Omental fat pad (tissue), 4 donors: ENCODE results near the gene NELL1. TPM values are rescaled to one million over a fixed set of nuclear protein-coding genes. Genes with fewer than 3 reads are reported as not detected.
A peak's percentile ranks its signal among the peaks of the same experiment; 100 is the strongest.

Source experiments
- ATAC-seq: fragments of 150-250 bp; one replicate; pipeline ENCODE4 v1.9.1; 2016; ENCODE audit warnings: mild to moderate bottlenecking, moderate library complexity; ENCODE audit not compliant: low FRiP score
- DNase-seq: peaks from one replicate; pipeline ENCODE4 v3.0.0-alpha.2; 2019; ENCODE audit warnings: low spot score
- CTCF ChIP-seq, 3 donors: fragments of 450-650 bp; IDR thresholded peaks; one replicate each; pipeline ENCODE4 v1.5.1; 2016 to 2017; ENCODE audit warnings: antibody characterized with exemption in 3 of 3, mild to moderate bottlenecking in 3 of 3, moderate library complexity in 2 of 3
- total RNA-seq, 4 donors: library from RNA; depleted of rRNA; stranded (reverse); fragments of >200 nt; gene quantifications; one replicate each; pipeline ENCODE4 v1.1.0, GENCODE V29; 2016

NELL1 gene
- total RNA-seq, 4 donors from 2014 or later, result 0.48 to 1.3 TPM; not detected in 2

- ATAC-seq (no peak), DNase-seq (no peak)
- no peak for TF ChIP-seq CTCF (IDR thresholded peaks at IDR 0.05)
Measured at GRCh38 chr11:20933086-20933485, 263.7 kb downstream of the NELL1 start.

GRCh38 chr11:20933958-20934357 is 264.6 kb downstream of the NELL1 start:
- peak; percentile 85 for ATAC-seq
- no peak for DNase-seq
- no peak for TF ChIP-seq CTCF (IDR thresholded peaks at IDR 0.05)

GRCh38 chr11:20934516-20934915 is 265.1 kb downstream of the NELL1 start:
- no peak for ATAC-seq
- DNase-seq, result no peak
- no peak for TF ChIP-seq CTCF (IDR thresholded peaks at IDR 0.05)

GRCh38 chr11:20937826-20938225 is 268.4 kb downstream of the NELL1 start:
- no peak for DNase-seq
- TF ChIP-seq CTCF (IDR thresholded peaks at IDR 0.05), result no peak
- no peak for ATAC-seq

- DNase-seq (no peak), ATAC-seq (peak; percentile 58)
- no peak for TF ChIP-seq CTCF (IDR thresholded peaks at IDR 0.05)
Measured at GRCh38 chr11:20949585-20949984, 280.2 kb downstream of the NELL1 start.

- no peak for DNase-seq
- no peak for ATAC-seq
- no peak for TF ChIP-seq CTCF (IDR thresholded peaks at IDR 0.05)
Measured at GRCh38 chr11:20962581-20962980, 293.2 kb downstream of the NELL1 start.

- TF ChIP-seq CTCF (IDR thresholded peaks at IDR 0.05), result no peak
- ATAC-seq (no peak), DNase-seq (no peak)
Measured at GRCh38 chr11:20963596-20963995, 294.2 kb downstream of the NELL1 start.
